ENCODE measurements around the gene HEXA.

- TF ChIP-seq CTCF (IDR thresholded peaks at IDR 0.05) (no peak), EZH2 (IDR thresholded peaks at IDR 0.05) (no peak), EZH2phosphoT487 (IDR thresholded peaks at IDR 0.05) (no peak)
These were observed 1.5 kb upstream of the HEXA start for GRCh38 chr15:72377331-72377730.

All from neural progenitor cell (in vitro differentiated cells).